K562 (cell line): Measurements from ENCODE around the gene TRIOBP. TPM values are rescaled to one million over a fixed set of nuclear protein-coding genes. Genes with fewer than 3 reads are reported as not detected.

Source experiments
- C11orf30 ChIP-seq: fragments of 450-650 bp; IDR thresholded peaks from 2 replicates; pipeline ENCODE4 v1.6.1; 2016; ENCODE audit warnings: low read depth, mild to moderate bottlenecking
- CXXC5 ChIP-seq: fragments of 250-450 bp; sonication (Bioruptor Pico); IDR thresholded peaks from 2 replicates; pipeline ENCODE4 v1.8.0; 2022; ENCODE audit warnings: inconsistent platforms, mild to moderate bottlenecking, moderate library complexity
- DIDO1 ChIP-seq: fragments of 450-650 bp; IDR thresholded peaks from 2 replicates; pipeline ENCODE4 v1.6.1; 2016; ENCODE audit warnings: low read depth, missing biosample characterization, missing genetic modification characterization
- EGR1 ChIP-seq: fragments of 450-650 bp; conservative IDR thresholded peaks from 2 replicates; pipeline ENCODE4 v1.6.1; 2017; ENCODE audit warnings: mild to moderate bottlenecking
- ELF1 ChIP-seq: fragments of 200-800 bp; sonication (Bioruptor generic); IDR thresholded peaks from 2 replicates; pipeline ENCODE4 v1.6.1; 2016; ENCODE audit warnings: missing genetic modification characterization, missing compliant biosample characterization
- FOXP1 ChIP-seq: sonication (generic); formaldehyde crosslinking; IDR thresholded peaks from 2 replicates; pipeline ENCODE4 v1.8.0; 2022; ENCODE audit warnings: mild to moderate bottlenecking, missing genetic modification reagents
- JUN ChIP-seq, 2 experiments: sonication (generic) in 1 of 2; formaldehyde crosslinking in 1 of 2; IDR thresholded peaks; 2 replicates each; pipeline versions ENCODE4 v1.6.1 to v1.8.0; 2012 to 2022; ENCODE audit warnings: borderline replicate concordance in 2 of 2, mild to moderate bottlenecking in 2 of 2, improper control_type of control experiment in 1 of 2, low read depth in 1 of 2, low read length in 1 of 2, missing genetic modification reagents in 1 of 2
- MAFF ChIP-seq: IDR thresholded peaks from 2 replicates; pipeline ENCODE4 v1.6.1; 2012; ENCODE audit warnings: low read length, improper control_type of control experiment
- NR4A1 ChIP-seq, 2 experiments: fragments of 250-450 bp in 1 of 2; fragments of 450-650 bp in 1 of 2; sonication (Bioruptor Pico) in 1 of 2; IDR thresholded peaks; 2 replicates each; pipeline versions ENCODE4 v1.4.0 to v1.6.1; 2016 to 2020; ENCODE audit warnings: mild to moderate bottlenecking in 2 of 2, missing compliant biosample characterization in 1 of 2, missing genetic modification characterization in 1 of 2, moderate library complexity in 1 of 2
- RB1 ChIP-seq: fragments of 450-650 bp; IDR thresholded peaks from 2 replicates; pipeline ENCODE4 v1.6.1; 2017; ENCODE audit warnings: low read depth, mild to moderate bottlenecking
- TGIF2 ChIP-seq: sonication (generic); formaldehyde crosslinking; IDR thresholded peaks from 2 replicates; pipeline ENCODE4 v1.8.1; 2022; ENCODE audit warnings: mild to moderate bottlenecking, missing genetic modification reagents, moderate library complexity
- ZFP30 ChIP-seq: fragments of 250-450 bp; sonication (Bioruptor Pico); IDR thresholded peaks from 2 replicates; pipeline ENCODE4 v1.8.0; 2022; ENCODE audit warnings: moderate library complexity, mild to moderate bottlenecking, inconsistent platforms, borderline replicate concordance
- ZKSCAN8 ChIP-seq: fragments of 200-800 bp; sonication (Bioruptor generic); IDR thresholded peaks from 2 replicates; pipeline ENCODE4 v1.6.1; 2016; ENCODE audit warnings: missing genetic modification characterization, missing compliant biosample characterization
- polyA plus RNA-seq, 8 experiments: library from polyadenylated mRNA; depleted of rRNA in 4 of 8; stranded (reverse) in 5 of 8; unstranded in 3 of 8; fragments of >200 nt; fragmentation: Nextera tagmentation in 2 of 8; fragmentation: Illumina TruSeq in 1 of 8; extraction: Ambion mirVana in 2 of 8; extraction: Trizol in 1 of 8; gene quantifications; 2 replicates each; pipeline versions ENCODE4 v1.2.1 to v1.2.3, GENCODE V29; 2011 to 2014; ENCODE audit warnings: inconsistent platforms in 1 of 8, missing spikeins in 1 of 8
- total RNA-seq, 7 experiments: library from RNA; depleted of rRNA in 6 of 7; stranded (reverse); fragments of >200 nt in 6 of 7; fragmentation: Illumina TruSeq in 2 of 7; extraction: Trizol in 2 of 7; gene quantifications; 2 replicates each; pipeline versions ENCODE4 v1.2.1 to v1.2.3, GENCODE V29; 2011 to 2021; ENCODE audit warnings: low replicate concordance in 1 of 7
- TF ChIP-seq, protein P1 (sequence below): sonication (generic); formaldehyde crosslinking; IDR thresholded peaks from 2 replicates; pipeline ENCODE4 v1.8.0; 2022; ENCODE audit warnings: mild to moderate bottlenecking, missing genetic modification reagents
- TF ChIP-seq, protein P2 (sequence below): fragments of 250-450 bp; sonication (Bioruptor Pico); IDR thresholded peaks from 2 replicates; pipeline ENCODE4 v1.5.0; 2020; ENCODE audit warnings: mild to moderate bottlenecking, borderline replicate concordance
- TF ChIP-seq, protein P3 (sequence below): sonication (generic); formaldehyde crosslinking; IDR thresholded peaks from 2 replicates; pipeline ENCODE4 v1.8.0; 2022; ENCODE audit warnings: mild to moderate bottlenecking, missing genetic modification reagents

The TRIOBP gene
- total and polyA plus RNA-seq, 9 of the 15 experiments (the other 6 are each of a cell fraction or from before 2014, with no cell fraction given): 0.24 to 13.8 (median 5.5) TPM

DNA sequence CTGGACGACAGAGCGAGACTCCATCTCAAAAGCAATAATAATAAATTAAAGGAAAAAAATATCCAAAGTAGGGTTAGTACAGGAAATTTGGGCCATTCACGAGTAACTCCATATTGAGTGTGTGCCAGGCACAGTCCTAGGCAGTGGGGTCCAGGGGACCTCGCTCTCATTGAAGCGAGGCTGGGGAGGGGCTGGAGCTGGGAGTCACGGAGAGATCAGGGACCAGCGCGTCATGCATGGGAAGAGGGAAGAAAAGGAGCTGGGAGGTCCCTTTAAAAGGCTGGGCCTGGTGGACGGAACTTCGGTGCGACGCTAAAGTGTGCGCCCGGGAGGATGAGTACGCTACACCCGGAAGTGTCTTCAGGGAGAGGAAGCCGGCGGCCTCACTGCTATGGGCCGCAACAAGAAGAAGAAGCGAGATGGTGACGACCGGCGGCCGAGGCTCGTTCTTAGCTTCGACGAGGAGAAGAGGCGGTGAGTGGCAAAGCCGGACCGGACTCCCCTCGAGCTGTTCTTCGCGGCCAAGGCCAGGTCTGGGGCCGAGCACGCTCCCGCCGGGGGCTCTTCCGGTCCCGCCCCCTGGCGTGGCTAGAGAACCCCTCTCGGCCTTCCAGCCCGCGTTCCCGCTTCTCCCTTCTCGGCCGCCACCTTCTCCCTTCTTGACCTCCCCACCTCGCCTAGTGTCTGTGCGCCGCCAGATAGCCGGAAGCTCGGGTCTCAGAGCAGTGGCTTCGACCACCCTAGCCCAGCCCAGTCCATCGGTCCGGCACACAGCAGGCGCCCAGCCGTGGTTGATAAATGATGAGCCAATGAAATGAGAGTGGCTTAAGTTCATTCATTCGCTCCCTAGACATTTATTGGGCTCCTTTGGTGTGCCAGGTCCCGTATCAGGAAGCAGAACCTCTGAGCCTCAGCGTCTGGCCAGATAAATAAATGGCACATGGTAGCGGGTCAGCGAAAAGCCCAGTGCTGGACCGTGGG, 10.6 kb upstream of the TRIOBP start, which contains the start of gene NOL12 (continued):
- TF ChIP-seq, protein P1, sequence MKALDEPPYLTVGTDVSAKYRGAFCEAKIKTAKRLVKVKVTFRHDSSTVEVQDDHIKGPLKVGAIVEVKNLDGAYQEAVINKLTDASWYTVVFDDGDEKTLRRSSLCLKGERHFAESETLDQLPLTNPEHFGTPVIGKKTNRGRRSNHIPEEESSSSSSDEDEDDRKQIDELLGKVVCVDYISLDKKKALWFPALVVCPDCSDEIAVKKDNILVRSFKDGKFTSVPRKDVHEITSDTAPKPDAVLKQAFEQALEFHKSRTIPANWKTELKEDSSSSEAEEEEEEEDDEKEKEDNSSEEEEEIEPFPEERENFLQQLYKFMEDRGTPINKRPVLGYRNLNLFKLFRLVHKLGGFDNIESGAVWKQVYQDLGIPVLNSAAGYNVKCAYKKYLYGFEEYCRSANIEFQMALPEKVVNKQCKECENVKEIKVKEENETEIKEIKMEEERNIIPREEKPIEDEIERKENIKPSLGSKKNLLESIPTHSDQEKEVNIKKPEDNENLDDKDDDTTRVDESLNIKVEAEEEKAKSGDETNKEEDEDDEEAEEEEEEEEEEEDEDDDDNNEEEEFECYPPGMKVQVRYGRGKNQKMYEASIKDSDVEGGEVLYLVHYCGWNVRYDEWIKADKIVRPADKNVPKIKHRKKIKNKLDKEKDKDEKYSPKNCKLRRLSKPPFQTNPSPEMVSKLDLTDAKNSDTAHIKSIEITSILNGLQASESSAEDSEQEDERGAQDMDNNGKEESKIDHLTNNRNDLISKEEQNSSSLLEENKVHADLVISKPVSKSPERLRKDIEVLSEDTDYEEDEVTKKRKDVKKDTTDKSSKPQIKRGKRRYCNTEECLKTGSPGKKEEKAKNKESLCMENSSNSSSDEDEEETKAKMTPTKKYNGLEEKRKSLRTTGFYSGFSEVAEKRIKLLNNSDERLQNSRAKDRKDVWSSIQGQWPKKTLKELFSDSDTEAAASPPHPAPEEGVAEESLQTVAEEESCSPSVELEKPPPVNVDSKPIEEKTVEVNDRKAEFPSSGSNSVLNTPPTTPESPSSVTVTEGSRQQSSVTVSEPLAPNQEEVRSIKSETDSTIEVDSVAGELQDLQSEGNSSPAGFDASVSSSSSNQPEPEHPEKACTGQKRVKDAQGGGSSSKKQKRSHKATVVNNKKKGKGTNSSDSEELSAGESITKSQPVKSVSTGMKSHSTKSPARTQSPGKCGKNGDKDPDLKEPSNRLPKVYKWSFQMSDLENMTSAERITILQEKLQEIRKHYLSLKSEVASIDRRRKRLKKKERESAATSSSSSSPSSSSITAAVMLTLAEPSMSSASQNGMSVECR: peak; percentile 63; the same call in 1 of the 2 replicates
- TF ChIP-seq ZKSCAN8 (CRISPR knock-in tag): peak; percentile 81
- TF ChIP-seq RB1: 0 out of 2 replicates have a peak, but pooled peaks have one; percentile 42
- TF ChIP-seq, protein P2, sequence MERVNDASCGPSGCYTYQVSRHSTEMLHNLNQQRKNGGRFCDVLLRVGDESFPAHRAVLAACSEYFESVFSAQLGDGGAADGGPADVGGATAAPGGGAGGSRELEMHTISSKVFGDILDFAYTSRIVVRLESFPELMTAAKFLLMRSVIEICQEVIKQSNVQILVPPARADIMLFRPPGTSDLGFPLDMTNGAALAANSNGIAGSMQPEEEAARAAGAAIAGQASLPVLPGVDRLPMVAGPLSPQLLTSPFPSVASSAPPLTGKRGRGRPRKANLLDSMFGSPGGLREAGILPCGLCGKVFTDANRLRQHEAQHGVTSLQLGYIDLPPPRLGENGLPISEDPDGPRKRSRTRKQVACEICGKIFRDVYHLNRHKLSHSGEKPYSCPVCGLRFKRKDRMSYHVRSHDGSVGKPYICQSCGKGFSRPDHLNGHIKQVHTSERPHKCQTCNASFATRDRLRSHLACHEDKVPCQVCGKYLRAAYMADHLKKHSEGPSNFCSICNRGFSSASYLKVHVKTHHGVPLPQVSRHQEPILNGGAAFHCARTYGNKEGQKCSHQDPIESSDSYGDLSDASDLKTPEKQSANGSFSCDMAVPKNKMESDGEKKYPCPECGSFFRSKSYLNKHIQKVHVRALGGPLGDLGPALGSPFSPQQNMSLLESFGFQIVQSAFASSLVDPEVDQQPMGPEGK: no peak
- TF ChIP-seq JUN (IDR thresholded peaks at IDR 0.05; ENCODE audit: borderline replicate concordance, low read depth, low read length): 0 out of 2 replicates have a peak, but pooled peaks have one; percentile 25
- no peak for TF ChIP-seq JUN (CRISPR knock-in tag; IDR thresholded peaks at IDR 0.05; ENCODE audit: borderline replicate concordance)
- no peak for TF ChIP-seq NR4A1 (CRISPR knock-in tag; IDR thresholded peaks at IDR 0.05)
- 0 out of 2 replicates have a peak, but pooled peaks have one; percentile 23 for TF ChIP-seq NR4A1 (tag; IDR thresholded peaks at IDR 0.05)
- TF ChIP-seq TGIF2 (CRISPR knock-in tag): no peak
- TF ChIP-seq MAFF: no peak
- TF ChIP-seq C11orf30: peak; percentile 96
- no peak for TF ChIP-seq EGR1
- TF ChIP-seq CXXC5 (CRISPR knock-in tag): peak; percentile 66
- TF ChIP-seq, protein P3, sequence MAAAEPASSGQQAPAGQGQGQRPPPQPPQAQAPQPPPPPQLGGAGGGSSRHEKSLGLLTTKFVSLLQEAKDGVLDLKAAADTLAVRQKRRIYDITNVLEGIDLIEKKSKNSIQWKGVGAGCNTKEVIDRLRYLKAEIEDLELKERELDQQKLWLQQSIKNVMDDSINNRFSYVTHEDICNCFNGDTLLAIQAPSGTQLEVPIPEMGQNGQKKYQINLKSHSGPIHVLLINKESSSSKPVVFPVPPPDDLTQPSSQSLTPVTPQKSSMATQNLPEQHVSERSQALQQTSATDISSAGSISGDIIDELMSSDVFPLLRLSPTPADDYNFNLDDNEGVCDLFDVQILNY (CRISPR knock-in tag): 0 out of 2 replicates have a peak, but pooled peaks have one; percentile 25
- TF ChIP-seq DIDO1 (tag): peak; percentile 92
- TF ChIP-seq ZFP30 (CRISPR knock-in tag): no peak
- no peak for TF ChIP-seq FOXP1 (CRISPR knock-in tag)
- TF ChIP-seq ELF1 (tag): peak; percentile 93
